Ramos (cell line): ENCODE data around the gene HERC2.
"Not testable (repeated sequence)": the region's sequence is repeated elsewhere in the genome, so short reads cannot be mapped to it uniquely, and the experiment has no call there.

Experiments used
- in situ Hi-C: fragments of 300-500 bp; cut with MboI; formaldehyde crosslinking; loops from one replicate; pipeline ENCODE4 v1.14.3; 2022; ENCODE audit warnings: low sequenced_read_pairs; ENCODE audit not compliant: unreplicated experiment

Gene HERC2

GRCh38 chr15:28184166-28184565, 137.8 kb downstream of the HERC2 start:
- in situ Hi-C loops = no loop called here

- in situ Hi-C loops = no loop called here
Measured at GRCh38 chr15:28182731-28183130, 139.2 kb downstream of the HERC2 start.

GRCh38 chr15:28182216-28182615, 139.8 kb downstream of the HERC2 start:
- in situ Hi-C loops = no loop called here

- in situ Hi-C loops = no loop called here
Measured at GRCh38 chr15:28181366-28181765, 140.6 kb downstream of the HERC2 start.

- in situ Hi-C loops = no loop called here
Measured at GRCh38 chr15:28179270-28179669, 142.7 kb downstream of the HERC2 start.

GRCh38 chr15:28178727-28179126, 143.3 kb downstream of the HERC2 start:
- in situ Hi-C loops = no loop called here

GRCh38 chr15:28178290-28178689, 143.7 kb downstream of the HERC2 start:
- in situ Hi-C loops = no loop called here

GRCh38 chr15:28169366-28169765, 152.6 kb downstream of the HERC2 start:
- in situ Hi-C loops = no loop called here

GRCh38 chr15:28168405-28169121, 153.4 kb downstream of the HERC2 start:
- in situ Hi-C loops = not testable (repeated sequence)

GRCh38 chr15:28167042-28167441, 154.9 kb downstream of the HERC2 start:
- in situ Hi-C loops = no loop called here

GRCh38 chr15:28165791-28166190, 156.2 kb downstream of the HERC2 start:
- in situ Hi-C loops = no loop called here

GRCh38 chr15:28164876-28165275, 157.1 kb downstream of the HERC2 start:
- in situ Hi-C loops = no loop called here

- in situ Hi-C loops = no loop called here
Measured at GRCh38 chr15:28154283-28154682, 167.7 kb downstream of the HERC2 start.

- in situ Hi-C loops = no loop called here
Measured at GRCh38 chr15:28153492-28154119, 168.4 kb downstream of the HERC2 start.

- in situ Hi-C loops = not testable (repeated sequence)
Measured at GRCh38 chr15:28152538-28152923, 169.4 kb downstream of the HERC2 start.

GRCh38 chr15:28151864-28152537, 170.0 kb downstream of the HERC2 start:
- in situ Hi-C loops = not testable (repeated sequence)

- in situ Hi-C loops = no loop called here
Measured at GRCh38 chr15:28147801-28148200, 174.2 kb downstream of the HERC2 start.

- in situ Hi-C loops = not testable (repeated sequence)
Measured at GRCh38 chr15:28145419-28145818, 176.6 kb downstream of the HERC2 start.

- in situ Hi-C loops = no loop called here
Measured at GRCh38 chr15:28140062-28140461, 181.9 kb downstream of the HERC2 start.

- in situ Hi-C loops = not testable (repeated sequence)
Measured at GRCh38 chr15:28137408-28138039, 184.5 kb downstream of the HERC2 start.
